GM10266 (cell line): ENCODE data around the gene TAP2.
A peak's percentile ranks its signal among the peaks of the same experiment; 100 is the strongest.

Experiments used
- DNase-seq: peaks from one replicate; pipeline ENCODE4 v3.0.0; 2012; ENCODE audit errors: extremely low spot score
- TF ChIP-seq, protein P1 (sequence below): IDR thresholded peaks from 2 replicates; pipeline ENCODE4 v1.5.1; 2012; ENCODE audit warnings: mild to moderate bottlenecking, low read depth; ENCODE audit not compliant: control insufficient read depth, insufficient read depth; ENCODE audit errors: missing control alignments

TAP2 gene

DNA sequence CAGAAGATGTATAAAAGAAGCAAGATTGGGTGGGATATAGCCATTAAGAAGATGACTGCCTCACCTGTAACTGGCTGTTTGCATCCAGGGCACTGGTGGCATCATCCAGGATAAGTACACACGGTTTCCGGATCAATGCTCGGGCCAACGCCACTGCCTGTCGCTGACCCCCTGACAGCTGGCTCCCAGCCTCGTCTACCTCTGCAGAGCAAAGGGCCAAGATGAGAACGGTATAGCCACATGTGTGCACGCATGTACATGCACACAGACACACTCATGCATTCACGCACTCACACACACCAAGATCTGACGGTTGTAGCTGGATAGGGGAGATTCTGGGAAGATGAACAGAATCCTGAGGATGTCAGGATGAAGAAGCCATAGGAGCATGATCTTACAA is 8.5 kb upstream of the TAP2 start:
- no peak for DNase-seq
- TF ChIP-seq, protein P1, sequence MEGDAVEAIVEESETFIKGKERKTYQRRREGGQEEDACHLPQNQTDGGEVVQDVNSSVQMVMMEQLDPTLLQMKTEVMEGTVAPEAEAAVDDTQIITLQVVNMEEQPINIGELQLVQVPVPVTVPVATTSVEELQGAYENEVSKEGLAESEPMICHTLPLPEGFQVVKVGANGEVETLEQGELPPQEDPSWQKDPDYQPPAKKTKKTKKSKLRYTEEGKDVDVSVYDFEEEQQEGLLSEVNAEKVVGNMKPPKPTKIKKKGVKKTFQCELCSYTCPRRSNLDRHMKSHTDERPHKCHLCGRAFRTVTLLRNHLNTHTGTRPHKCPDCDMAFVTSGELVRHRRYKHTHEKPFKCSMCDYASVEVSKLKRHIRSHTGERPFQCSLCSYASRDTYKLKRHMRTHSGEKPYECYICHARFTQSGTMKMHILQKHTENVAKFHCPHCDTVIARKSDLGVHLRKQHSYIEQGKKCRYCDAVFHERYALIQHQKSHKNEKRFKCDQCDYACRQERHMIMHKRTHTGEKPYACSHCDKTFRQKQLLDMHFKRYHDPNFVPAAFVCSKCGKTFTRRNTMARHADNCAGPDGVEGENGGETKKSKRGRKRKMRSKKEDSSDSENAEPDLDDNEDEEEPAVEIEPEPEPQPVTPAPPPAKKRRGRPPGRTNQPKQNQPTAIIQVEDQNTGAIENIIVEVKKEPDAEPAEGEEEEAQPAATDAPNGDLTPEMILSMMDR, result no peak

DNA sequence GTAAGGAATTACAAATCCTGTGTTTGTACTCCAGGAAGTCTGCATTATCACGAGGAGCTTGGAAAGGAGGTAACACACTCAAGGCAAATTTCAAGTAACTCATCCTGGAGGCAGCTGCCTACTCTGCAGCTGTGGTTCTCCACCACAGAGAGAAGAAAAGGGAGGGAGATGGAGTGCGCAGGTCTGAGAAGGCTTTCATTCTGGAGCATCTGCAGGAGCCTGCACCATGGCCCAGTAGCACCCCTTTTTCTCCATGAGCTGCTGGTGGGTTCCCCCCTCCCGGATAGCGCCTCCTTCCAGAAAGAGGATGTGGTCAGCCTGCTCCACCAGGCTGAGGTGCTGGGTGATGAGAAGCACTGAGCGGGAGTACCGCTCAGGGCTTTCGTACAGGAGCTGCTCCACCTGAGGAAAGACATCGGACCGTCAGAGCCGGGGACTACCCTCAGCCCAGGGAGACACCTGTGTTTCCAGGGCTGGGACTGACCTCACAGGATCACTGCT is 6.9 kb upstream of the TAP2 start:
- peak; percentile 40 for DNase-seq
- TF ChIP-seq, protein P1, result no peak

DNA sequence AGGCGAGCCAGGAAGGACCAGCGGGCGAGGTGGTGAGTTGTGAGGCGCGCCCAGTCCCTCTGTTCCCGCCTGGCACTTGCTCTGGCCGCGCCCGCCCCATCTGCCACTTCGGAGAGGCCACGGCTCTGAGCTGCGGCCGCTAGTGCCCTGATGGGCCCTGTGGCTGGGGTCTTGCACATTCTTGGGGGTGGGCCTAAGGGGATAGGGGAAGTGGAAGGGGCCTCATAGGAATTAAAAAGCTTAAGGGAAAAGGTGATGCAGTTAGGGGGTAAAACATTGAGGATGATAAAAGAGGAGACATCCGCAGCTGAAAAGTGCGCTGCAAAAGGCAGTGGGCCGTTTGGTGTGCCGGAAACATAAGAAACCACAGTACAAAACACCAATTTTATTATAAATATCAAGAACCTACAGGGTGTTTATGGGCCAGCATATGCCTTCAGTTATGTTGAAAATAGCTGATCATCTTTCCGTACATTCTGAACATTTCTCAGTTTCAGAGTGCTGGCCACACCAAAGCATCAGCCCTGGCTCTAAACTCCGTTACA is 6.4 kb upstream of the TAP2 start:
- TF ChIP-seq, protein P1, result no peak
- DNase-seq, result no peak

DNA sequence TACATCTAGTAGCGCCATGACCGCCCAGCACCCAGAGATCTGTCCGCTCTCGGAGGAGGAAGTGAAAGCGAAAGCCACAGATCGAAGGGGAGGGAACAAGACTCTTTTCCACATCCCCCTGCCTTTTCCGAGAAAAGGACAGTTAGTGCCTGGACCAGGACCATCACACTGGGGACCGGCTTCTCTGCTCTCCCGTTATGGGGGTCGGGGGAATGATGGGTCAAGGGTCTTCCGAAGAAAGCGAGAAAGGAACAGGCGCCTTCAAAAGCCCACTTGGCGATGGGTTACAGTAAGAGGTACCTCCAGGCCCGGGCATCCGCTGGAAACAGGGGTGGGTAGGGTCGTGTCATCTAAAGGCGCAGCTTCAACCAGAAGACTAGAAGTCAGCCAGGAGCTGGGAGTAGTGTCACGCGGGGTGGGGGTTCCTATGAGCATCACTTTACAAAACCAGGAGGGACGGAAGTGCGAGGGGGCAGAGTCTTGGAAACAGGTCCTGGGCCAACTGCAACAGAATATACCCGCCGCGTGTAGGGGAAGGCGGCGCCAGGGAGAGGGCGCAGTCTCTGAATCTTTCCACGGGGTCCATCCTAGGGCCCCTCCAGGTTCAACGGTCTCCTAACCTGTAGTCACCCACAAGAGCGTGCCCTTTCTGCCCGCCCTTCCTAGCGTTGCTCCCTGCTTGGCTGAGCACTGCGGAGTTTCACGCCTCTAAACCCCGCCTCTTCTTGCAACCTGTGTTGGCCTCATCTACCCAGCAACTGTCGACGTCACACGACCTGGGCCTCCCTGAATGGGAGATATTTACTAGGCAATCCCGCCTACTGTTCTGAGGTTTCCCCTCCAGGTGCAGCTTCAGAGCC is 5.7 kb upstream of the TAP2 start, which contains the start of gene PSMB8:
PSMB8 (minus strand) TSS at position 69 of the 860 bp plus-strand sequence; CDS start at position 18, 51 bp downstream.
- TF ChIP-seq, protein P1, result no peak
- DNase-seq, result peak; percentile 89

DNA sequence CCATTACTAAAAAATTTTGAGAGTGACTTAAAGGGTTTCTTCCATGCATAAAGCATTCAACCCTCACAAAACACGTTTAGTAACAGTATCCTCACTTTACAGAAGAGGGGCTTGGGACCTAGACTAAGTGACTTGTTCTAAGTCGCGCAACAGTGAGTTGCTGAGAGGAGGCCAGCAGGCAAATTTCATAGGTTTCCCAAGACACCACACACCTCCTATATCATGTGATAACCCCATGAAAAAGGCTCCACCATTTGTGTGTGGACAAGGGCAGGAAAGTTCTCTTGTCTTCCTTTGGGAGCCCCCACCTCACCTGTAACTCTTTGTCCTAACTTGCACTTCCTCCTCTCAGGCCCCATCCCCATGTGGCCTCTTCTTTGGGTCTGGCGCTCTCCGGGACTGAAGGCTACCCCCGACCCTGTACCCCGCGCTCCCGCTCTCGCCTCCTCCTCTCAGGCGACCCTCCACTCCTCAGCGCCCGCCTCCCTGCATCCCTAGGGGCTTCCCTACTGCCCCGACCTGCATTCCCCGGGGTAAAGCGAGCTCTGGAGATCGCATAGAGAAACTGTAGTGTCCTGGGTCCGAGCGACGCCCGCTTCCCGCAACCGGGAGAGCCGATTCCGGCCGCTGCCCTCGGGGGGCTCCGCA is 4.9 kb upstream of the TAP2 start:
- DNase-seq, result no peak
- TF ChIP-seq, protein P1, result no peak

DNA sequence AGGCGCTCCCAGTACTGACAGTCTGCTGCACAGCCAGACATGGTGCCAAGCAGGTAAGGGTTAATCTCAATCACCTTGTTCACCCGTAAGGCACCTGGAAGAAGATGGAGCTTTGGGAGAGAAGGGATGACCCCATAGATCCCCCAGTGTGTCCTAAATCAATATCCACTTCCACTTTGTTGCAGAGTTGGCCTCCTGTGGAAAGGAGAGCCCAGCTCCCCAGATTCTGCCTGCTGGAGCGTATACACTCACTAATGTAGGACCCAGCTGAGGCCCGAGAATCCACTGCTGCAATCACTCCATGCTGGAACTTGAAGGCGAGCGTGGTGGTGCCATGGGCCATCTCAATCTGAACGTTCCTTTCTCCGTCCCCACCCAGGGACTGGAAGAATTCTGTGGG is 4.2 kb upstream of the TAP2 start:
- TF ChIP-seq, protein P1, result no peak

More for the DNA sequence above, 4.2 kb upstream of the TAP2 start:
- DNase-seq, result no peak
